Breast epithelium (tissue), 3 donors: ENCODE results near the gene KLF1.

Source experiments
- POLR2A ChIP-seq: fragments of 450-650 bp; IDR thresholded peaks from one replicate; pipeline ENCODE4 v1.6.1; 2016; ENCODE audit warnings: antibody characterized with exemption, mild to moderate bottlenecking, moderate library complexity
- POLR2AphosphoS5 ChIP-seq, 3 donors: sonication (generic); formaldehyde crosslinking; IDR thresholded peaks; one replicate each; pipeline ENCODE4 v1.6.1; 2017; ENCODE audit warnings: antibody characterized with exemption in 3 of 3
- TF ChIP-seq, protein P1 (sequence below), 3 donors: fragments of 450-650 bp; IDR thresholded peaks; one replicate each; pipeline ENCODE4 v1.5.1; 2016 to 2017; ENCODE audit warnings: antibody characterized with exemption in 3 of 3, mild to moderate bottlenecking in 3 of 3, moderate library complexity in 3 of 3

DNA sequence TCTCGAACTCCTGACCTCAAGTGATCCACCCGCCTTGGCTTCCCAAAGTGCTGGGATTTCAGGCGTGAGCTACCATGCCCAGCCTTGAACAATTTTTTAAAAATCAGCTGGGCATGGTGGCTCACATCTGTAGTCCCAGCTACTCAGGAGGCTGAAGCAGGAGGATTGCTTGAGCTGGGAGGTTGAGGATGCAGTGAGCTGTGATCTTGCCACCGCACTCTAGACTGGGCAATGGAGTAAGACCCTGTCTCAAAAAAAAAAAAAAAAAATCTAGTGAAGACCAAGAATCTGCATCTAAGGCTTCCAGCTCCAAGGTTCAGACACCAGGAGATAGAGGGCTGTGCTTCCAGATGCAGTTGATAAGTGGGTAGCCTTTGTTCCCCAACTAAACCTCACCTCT is 22.9 kb downstream of the KLF1 start:
- TF ChIP-seq, protein P1, sequence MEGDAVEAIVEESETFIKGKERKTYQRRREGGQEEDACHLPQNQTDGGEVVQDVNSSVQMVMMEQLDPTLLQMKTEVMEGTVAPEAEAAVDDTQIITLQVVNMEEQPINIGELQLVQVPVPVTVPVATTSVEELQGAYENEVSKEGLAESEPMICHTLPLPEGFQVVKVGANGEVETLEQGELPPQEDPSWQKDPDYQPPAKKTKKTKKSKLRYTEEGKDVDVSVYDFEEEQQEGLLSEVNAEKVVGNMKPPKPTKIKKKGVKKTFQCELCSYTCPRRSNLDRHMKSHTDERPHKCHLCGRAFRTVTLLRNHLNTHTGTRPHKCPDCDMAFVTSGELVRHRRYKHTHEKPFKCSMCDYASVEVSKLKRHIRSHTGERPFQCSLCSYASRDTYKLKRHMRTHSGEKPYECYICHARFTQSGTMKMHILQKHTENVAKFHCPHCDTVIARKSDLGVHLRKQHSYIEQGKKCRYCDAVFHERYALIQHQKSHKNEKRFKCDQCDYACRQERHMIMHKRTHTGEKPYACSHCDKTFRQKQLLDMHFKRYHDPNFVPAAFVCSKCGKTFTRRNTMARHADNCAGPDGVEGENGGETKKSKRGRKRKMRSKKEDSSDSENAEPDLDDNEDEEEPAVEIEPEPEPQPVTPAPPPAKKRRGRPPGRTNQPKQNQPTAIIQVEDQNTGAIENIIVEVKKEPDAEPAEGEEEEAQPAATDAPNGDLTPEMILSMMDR (IDR thresholded peaks at IDR 0.05), result no peak
- TF ChIP-seq POLR2AphosphoS5 (IDR thresholded peaks at IDR 0.05) (no peak), POLR2A (no peak)
